GM12878 (cell line): Measurements from ENCODE around the gene LRRC8D. TPM values are rescaled to one million over a fixed set of nuclear protein-coding genes. Genes with fewer than 3 reads are reported as not detected.

Experiments used
- BCLAF1 ChIP-seq: fragments of 450-650 bp; IDR thresholded peaks from 2 replicates; pipeline ENCODE4 v1.6.1; 2017; ENCODE audit warnings: antibody characterized with exemption, mild to moderate bottlenecking, moderate library complexity
- IKZF1 ChIP-seq: fragments of 450-650 bp; conservative IDR thresholded peaks from 2 replicates; pipeline ENCODE4 v1.6.1; 2017; ENCODE audit warnings: antibody characterized with exemption, mild to moderate bottlenecking
- KLF5 ChIP-seq: fragments of 450-650 bp; IDR thresholded peaks from 2 replicates; pipeline ENCODE4 v1.6.1; 2014; ENCODE audit warnings: mild to moderate bottlenecking; ENCODE audit not compliant: partially characterized antibody
- TCF12 ChIP-seq: IDR thresholded peaks from 2 replicates; pipeline ENCODE4 v1.6.1; 2011; ENCODE audit warnings: low read depth, mild to moderate bottlenecking, low read length
- WRNIP1 ChIP-seq: IDR thresholded peaks from 2 replicates; pipeline ENCODE4 v1.6.1; 2011; ENCODE audit warnings: low read depth, low read length, improper control_type of control experiment, borderline replicate concordance
- ZNF207 ChIP-seq: fragments of 450-650 bp; IDR thresholded peaks from 2 replicates; pipeline ENCODE4 v1.6.1; 2014; ENCODE audit warnings: antibody characterized with exemption, mild to moderate bottlenecking, borderline replicate concordance
- ZNF592 ChIP-seq: fragments of 450-650 bp; IDR thresholded peaks from 2 replicates; pipeline ENCODE4 v1.6.1; 2017; ENCODE audit warnings: mild to moderate bottlenecking, moderate library complexity
- polyA plus RNA-seq, 11 experiments: library from polyadenylated mRNA; depleted of rRNA in 4 of 11; unstranded in 6 of 11; stranded (reverse) in 5 of 11; fragments of >200 nt; fragmentation: Nextera tagmentation in 4 of 11; fragmentation: Illumina TruSeq in 1 of 11; extraction: Ambion mirVana in 4 of 11; extraction: Trizol in 1 of 11; gene quantifications; 1 replicate in 1 of 11; 2 replicates in 10 of 11; pipeline versions ENCODE4 v1.2.1 to v1.2.3, GENCODE V29; 2011 to 2016; ENCODE audit warnings: inconsistent platforms in 2 of 11, missing spikeins in 2 of 11, low read depth in 1 of 11
- total RNA-seq, 4 experiments: library from RNA; depleted of rRNA in 3 of 4; stranded (reverse); fragments of >200 nt in 3 of 4; fragmentation: Illumina TruSeq in 1 of 4; extraction: Trizol in 1 of 4; gene quantifications; 2 replicates each; pipeline versions ENCODE4 v1.2.1 to v1.2.3, GENCODE V29; 2013 to 2021

LRRC8D gene
- total and polyA plus RNA-seq, 10 of the 15 experiments (the other 5 are each of a cell fraction or from before 2014, with no cell fraction given) = 5.6 to 44.1 (median 26.8) TPM

GRCh38 chr1:89804642-89805237 is 16.1 kb upstream of the LRRC8D start (continued):
- TF ChIP-seq BCLAF1 (no peak), KLF5 (peak; percentile 37), IKZF1 (no peak; the same call in 1 of the 2 replicates), TCF12 (peak; percentile 67; the same call in 1 of the 2 replicates), WRNIP1 (no peak), ZNF592 (0 out of 2 replicates have a peak, but pooled peaks have one; percentile 28), ZNF207 (no peak)
